GM12872 (cell line): ENCODE results near the gene IL36B.

Experiments used
- TF ChIP-seq, protein P1 (sequence below): IDR thresholded peaks from 3 replicates; pipeline ENCODE4 v1.5.1; 2011; ENCODE audit warnings: low read depth, mild to moderate bottlenecking, low read length, moderate library complexity; ENCODE audit not compliant: insufficient read depth

IL36B gene

DNA sequence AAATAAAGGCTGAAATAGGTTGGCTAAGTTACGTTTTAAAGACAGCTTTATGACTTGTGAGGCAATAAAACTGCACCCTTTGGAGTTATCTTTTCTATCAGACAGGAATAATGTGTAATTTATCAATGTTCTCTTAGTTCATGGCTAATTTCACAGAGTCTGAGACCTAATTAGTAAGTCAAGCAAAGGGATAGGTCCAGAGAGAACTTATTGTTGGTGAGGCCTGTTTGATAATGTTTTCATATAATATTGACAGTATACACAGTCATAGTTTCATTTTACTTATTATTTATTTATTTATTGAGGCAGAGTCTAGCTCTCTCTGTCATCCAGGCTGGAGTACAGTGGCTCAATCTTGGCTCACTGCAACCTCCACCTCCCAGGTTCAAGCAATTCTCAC, 4.5 kb upstream of the IL36B start:
- TF ChIP-seq, protein P1, sequence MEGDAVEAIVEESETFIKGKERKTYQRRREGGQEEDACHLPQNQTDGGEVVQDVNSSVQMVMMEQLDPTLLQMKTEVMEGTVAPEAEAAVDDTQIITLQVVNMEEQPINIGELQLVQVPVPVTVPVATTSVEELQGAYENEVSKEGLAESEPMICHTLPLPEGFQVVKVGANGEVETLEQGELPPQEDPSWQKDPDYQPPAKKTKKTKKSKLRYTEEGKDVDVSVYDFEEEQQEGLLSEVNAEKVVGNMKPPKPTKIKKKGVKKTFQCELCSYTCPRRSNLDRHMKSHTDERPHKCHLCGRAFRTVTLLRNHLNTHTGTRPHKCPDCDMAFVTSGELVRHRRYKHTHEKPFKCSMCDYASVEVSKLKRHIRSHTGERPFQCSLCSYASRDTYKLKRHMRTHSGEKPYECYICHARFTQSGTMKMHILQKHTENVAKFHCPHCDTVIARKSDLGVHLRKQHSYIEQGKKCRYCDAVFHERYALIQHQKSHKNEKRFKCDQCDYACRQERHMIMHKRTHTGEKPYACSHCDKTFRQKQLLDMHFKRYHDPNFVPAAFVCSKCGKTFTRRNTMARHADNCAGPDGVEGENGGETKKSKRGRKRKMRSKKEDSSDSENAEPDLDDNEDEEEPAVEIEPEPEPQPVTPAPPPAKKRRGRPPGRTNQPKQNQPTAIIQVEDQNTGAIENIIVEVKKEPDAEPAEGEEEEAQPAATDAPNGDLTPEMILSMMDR, result no peak

DNA sequence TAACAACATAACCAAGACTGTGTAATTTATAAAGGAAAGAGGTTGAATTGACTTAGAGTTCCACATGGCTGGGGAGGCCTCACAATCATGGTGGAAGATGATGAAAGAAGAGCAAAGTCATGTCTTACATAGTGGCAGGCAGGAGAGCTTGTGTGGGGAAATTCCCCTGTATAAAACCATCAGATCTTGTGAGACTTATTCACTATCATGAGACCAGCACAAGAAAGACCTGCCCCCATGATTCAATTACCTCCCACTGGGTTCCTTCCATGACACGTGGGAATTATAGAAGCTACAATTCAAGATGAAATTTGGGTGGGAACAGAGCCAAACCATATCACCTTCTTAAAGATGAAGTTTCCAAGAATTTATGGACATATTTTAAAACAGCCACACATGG, 3.9 kb upstream of the IL36B start:
- TF ChIP-seq, protein P1, result no peak

DNA sequence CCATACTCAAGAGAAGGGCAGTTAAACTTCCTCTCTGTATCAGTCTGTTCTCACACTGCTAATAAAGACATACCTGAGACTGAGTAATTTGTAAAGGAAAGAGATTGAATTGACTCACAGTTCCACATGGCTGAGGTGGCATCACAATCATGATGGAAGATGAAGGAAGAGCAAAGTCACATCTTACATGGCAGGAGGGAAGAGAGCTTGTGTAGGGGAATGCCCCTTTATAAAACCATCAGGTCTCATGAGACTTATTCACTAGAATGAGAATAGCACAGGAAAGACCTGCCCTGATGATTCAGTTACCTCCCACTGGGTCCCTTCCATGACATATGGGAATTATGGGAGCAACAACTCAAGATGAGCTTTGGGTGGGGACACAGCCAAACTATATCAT, 1.4 kb upstream of the IL36B start:
- TF ChIP-seq, protein P1, result no peak

DNA sequence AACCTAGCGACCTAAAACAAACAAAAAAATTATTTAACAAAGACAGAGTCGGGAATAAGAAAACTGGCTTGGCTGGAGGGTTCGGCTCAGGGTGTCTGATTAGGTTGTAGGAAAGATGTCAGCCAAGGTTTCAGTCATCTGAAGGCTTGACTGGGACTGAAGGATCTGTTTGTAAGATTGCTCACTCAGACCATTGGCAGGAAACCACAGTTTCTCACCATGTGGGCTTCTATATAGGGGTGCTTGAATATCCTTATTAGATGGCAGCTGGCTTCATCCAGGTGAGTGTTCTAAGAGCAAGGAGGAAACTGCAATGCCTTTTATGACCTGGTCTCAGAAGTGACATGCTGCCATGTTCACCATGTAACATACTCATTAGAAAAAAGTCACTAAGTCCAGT, 999 bp upstream of the IL36B start:
- TF ChIP-seq, protein P1, result no peak

DNA sequence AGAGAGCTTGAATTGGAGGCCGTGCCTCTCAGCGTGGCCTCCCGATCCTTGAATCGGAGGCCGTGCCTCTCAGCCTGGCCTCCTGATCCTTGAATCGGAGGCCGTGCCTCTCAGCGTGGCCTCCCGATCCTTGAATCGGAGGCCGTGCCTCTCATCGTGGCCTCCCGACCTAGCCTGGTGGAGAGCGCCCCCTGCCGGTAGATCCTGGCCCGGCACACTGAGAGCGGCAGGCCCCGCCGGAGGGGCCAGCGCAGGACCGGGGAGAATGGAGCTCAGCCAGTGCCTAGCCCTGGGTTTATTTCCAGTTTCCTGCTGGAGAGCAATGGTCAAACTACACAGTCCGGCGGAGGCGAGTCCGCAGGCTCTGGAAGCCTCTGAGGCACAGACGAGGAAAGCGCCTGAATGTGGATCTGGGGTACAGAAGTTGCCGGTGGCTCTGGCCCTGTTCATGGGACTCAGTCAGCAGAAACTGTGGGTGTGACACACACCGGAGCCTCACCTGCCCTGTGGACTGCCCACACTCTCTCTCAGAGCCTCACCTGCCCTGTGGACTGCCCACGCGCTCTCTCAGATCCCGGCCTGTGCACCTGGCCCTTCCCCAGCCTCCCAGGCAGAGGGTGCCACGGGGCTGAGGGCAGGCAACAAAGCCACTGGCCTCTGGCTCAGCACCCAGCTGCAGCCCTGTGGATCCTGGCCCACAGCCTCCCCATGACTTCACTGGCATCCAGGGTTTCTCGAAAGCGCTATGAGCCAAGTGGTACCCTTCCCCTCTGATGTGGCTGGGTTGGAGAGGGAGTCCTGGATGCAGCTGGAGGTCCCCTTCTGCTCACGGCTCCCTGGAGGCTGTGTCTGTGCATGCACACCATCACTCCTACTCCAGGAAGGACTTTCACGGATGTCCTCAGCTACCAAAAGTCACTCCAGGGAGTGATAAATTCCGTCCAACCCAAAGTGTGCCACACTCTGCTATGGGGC, 1.5 kb downstream of the IL36B start:
- TF ChIP-seq, protein P1, result no peak

DNA sequence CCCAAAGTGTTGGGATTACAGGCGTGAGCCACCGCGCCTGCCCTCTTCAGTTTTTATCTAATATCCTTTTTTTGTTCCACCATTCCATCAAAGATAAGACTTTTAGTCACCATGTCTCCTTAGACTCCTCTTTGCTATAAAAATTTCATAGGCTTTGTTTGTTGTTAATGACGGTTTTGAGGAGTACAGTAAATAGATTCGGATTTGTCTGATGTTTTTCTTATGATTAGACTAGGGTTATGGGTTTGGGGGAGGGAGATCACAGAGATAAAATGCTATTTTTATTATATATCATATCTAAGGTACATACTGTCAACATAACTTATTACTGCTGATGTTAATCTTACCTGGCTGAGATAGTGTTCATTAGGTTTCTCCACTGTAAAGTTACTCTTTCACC, 6.2 kb downstream of the IL36B start:
- TF ChIP-seq, protein P1, result no peak

DNA sequence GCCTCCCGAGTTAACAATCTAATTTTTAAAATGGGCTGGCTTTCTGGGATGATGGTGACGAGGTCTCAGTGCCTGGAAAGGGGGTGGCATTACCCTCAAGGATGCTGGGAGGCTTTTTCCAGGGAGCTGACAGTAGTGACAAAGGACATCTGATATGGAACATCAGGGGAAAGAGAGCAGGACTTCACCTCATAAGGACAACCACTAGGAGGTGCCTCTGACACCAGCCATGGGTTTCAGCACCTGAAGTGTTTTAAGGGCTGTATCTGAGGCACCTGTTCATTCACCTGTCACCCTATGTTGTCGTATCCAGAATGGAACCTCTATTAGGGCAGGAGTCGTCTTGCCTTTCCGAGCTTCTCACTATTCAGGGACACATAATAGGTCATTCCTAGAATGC, 10.8 kb downstream of the IL36B start:
- TF ChIP-seq, protein P1, result peak; percentile 42; the same call in 2 of the 3 replicates
